ENCODE data around the gene PIP4K2B.

The PIP4K2B gene

DNA sequence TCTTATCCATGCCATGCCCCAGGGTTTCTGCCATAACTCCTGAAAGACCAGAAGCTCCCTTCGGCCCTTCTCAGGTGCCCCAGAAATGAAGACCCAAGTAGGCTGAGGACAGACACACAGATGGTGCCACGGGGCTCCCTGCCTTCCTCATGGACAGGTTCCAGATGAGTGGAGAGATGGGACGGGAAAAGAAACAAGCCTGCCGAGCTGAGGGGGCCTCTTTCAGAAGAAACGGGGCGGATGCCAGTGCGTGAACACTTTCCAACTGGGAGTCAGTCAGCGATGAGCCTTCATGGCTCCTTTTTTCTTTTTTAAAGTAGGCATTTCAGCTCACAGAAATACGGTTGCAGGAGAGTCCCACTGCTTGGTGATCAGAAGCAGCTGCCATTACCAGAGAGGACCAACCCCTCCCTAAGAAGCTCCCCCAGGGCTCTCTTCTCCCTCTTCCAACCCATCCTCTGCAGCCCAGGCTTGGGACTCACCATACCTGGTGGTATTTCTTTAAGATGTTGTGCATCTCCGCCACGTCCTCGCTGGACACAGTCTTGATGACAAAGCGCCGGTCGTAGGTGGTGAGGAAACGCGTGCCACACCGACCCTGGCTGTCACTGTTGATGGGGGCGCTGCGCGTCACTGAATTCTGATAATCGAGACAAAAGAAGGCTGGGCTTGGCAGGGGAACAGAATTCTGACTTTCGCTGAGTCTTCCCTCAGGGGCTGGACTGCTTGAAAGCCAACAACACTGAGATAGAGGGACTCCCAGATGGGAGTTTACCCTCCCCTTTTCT lies 19.2 kb downstream of the PIP4K2B start:
- DNase-seq (ENCODE audit: low read depth in 2 of 2), result no peak

DNA sequence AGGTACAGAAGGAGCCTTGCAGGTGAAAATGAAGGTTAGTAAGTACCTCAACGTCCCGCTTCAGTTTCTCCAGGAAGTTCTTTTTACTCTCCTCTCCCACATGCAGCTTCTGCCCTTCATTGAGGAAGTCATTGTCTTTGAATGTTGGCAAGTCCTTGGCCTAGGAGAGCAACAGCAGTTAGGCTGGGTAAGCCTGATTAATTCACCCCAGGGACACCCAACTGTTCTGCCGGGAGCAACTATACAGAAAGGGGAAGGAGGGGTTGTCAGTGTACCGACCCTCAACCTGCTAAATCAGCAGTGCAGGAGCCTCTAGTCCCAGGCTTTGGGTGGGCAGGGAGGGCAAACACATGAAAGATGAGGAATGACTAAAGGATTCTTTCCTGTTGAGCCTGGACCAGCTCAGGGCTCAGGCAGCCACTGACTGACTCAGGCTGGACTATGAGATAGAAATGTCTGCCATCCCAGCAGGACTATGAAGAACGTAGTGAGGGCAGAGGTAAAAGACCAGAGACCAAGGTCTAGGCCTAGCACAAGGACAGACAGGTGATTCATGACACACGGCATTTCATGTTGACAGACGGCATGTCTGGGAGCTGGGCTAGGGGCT lies 21.6 kb downstream of the PIP4K2B start:
- no peak for DNase-seq (ENCODE audit: low read depth in 2 of 2)

DNA sequence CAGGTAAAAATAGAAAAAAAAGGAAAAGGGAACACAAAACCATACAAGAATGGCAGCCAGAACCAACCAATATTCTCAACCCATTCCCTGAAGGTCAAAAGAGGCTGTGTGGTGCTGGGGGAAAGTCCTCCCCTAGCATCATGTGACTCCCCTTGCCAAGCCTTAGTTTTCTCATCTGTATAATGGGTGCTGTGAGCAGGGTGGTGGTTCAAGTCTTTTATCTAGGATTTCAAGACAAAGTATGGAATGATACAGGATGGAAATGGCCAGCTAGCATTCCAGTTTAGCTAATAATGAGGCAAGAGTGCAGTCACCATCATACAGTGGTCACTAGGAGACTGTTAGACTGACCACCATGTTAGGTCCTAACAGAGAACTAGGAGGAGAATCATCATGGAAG lies 26.1 kb downstream of the PIP4K2B start:
- no peak for DNase-seq (ENCODE audit: low read depth in 2 of 2)

DNA sequence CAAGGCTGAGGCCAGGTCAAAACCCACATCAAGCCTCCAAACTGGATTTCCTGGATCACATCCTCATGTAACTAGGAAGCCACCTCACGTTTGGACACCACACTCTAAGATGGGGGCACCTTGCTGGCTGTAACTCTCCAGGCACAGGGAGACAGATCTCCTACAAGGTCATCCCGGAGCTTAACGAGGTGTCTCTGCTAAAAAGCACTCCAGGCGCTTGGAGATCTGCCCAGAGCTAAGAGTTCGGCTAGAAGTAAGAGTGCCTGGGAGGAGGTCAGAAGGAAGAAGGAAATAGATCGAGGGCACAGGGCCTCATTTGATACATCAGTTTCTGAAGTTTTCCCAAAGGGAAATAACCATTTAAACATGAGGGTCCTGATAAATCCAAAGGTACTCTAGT lies 30.9 kb downstream of the PIP4K2B start:
- no peak for DNase-seq (ENCODE audit: low read depth in 2 of 2)

DNA sequence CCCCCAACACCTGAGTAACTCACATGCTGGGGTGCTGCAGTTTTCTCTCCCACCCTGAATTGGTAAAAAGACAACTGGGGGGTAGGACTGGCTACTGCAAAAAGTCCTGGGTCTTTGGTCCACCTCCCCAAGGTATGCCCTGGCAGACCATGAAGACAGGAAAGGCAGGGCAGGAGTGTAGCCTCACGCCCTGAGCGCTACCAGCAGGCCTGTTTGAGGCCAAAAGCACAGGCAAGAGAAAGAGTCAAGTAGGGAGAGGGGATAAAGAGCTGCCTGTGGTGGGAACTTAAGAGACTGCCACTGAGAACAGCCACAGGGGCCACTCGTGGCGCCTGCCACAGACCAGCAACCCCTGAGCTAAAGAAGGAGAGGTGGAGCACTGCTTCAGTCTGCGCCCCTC lies 33.0 kb downstream of the PIP4K2B start:
- no peak for DNase-seq (ENCODE audit: low read depth in 2 of 2)

DNA sequence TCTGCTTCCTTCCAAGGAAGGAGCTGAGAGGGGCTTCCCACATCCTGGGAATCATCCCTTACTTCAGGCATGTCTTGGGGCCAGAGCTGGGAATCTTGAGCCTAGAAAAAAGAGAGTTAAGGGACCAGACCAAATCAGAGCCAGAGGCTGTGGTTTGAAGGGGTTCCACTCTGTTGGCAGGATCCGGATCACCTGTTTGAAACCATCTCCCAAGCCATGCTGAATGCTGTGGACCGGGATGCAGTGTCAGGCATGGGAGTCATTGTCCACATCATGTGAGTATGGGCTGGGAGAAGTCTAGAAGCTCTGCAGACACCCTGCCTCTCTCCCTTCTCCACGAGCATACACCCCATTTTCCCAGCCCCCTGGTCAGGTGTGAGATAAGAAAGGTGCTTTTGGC lies 37.1 kb downstream of the PIP4K2B start:
- DNase-seq (ENCODE audit: low read depth in 2 of 2), result no peak

DNA sequence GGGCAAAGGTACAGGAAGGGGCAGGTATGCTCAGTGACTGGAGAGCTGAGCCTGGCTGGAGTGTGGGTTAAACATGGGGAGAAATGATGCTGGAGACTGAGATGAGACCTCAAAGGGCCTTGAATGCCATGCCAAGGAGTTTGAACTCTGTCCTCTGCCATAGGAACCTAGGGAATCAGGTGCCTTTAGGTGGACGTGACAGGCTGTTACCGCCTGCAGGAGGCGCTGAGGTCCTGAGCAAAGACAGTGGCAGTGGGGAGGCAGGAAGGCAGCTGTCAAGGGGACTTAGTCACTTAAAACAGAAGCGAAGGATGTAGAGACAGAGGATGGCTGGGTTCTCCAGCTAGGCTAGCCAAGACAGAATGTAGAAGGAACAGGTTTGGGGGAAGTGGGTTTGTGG lies 37.7 kb downstream of the PIP4K2B start:
- DNase-seq (ENCODE audit: low read depth in 2 of 2), result no peak

DNA sequence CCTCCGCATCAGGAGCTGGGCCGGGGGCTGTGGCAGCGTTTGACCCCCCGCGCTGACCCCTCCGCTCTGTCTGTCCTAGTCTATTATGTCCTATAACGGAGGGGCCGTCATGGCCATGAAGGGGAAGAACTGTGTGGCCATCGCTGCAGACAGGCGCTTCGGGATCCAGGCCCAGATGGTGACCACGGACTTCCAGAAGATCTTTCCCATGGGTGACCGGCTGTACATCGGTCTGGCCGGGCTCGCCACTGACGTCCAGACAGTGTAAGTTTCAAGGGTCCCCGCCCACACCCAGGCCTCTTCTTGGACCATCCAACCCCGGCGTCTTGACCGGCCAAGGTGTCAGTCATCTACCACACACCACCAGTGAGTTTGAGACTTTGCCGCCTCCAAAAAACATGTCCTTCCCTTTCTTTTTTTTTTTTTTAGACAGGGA lies 46.3 kb downstream of the PIP4K2B start:
- DNase-seq (ENCODE audit: low read depth in 2 of 2), result no peak

DNA sequence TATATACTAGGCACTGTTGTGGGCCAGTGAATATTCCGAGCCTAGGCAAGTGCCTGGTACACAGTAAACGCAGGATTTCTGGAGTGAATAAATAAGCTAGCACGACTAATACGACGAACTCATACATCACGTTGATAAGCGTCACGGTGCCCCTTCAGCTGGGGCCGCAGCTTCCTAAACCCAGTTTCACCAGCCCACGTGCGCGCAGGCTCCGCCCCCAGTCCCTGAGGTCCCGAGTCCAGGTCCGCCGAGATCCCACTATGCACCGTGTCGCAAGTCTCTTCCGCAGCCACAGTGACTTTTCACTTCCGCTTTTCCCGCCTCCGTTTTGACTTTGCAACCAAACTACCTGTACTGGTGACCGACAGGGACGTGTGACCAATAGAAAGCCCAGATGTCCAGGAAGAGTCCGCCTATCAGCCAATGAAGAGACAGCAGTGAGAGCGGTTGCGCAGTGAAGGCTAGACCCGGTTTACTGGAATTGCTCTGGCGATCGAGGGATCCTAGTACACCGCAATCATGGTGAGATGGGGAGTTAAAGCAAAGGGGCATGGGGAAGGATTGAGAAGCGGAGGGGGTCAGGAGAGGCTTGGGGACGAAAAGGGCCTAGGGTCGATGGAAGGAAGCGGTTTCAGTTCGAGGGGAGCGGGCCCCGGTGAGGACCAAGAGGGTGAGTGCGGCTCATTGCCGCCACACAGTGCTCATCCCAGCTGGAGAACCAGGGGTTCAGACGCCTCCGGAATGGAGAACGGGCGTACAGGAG lies 46.9 kb downstream of the PIP4K2B start, which contains the start of gene PSMB3:
Gene PSMB3 (plus strand): TSS at position 434 of the 763 bp plus-strand sequence. CDS start 86 bp downstream, at position 520.
- peak; percentile 99 for DNase-seq (ENCODE audit: low read depth in 2 of 2)

DNA sequence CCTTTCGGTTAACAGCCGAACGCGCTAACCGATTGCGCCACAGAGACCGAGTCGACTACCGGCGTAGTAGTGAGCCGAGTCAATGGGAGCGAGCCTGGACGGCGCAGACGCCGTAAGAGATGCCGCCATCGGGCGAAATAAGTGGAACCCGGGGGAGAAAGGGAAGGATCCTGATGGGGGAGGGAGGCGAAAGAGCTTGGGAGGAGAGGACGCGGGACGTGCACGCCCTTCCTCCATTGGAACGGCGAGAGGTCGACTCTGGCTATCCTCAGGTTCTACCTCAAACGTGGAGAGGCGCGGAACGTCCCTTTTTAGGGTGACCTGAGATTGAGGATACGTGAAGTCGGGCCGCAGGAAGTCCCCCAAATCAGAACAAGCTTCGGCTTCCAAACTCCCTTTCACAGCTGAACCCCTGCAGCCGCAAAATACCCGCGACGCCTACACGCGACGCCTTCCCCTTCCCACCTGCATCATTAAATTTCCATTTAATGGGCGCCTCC lies 47.5 kb downstream of the PIP4K2B start:
- peak; percentile 68 to 73 for DNase-seq (ENCODE audit: low read depth in 2 of 2)

DNA sequence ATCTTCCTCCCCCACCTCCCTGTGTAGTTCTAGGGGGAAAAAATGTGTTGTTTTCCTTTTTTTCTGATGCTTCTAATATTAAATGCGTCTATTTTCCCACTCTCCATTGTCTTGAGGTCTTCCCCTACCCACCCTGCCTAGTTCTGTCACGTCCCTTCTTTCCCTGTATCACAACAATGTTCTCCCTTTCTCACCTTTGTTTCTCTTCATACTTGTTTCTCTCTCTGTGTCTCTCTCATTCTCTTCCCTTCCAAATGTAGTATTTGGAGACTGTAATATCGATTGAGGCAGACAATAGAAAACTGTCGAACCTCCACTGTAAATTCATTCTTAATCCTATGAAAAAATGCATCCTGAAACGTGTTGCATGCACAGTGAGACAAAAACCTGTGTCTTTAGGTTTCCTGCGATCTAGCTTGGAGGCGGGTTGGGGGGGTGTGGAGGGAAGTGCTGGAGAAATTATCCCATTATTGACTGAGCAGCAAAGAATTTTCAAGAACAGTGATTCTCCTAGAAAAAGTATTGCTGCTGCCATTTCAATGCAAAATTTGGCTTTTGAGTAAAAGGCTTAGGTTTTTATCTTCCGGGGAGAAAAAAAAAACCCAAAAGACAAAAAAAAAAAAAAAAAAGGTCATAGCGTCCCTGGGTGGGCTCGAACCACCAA lies 48.1 kb downstream of the PIP4K2B start:
- DNase-seq (ENCODE audit: low read depth in 2 of 2), result no peak

DNA sequence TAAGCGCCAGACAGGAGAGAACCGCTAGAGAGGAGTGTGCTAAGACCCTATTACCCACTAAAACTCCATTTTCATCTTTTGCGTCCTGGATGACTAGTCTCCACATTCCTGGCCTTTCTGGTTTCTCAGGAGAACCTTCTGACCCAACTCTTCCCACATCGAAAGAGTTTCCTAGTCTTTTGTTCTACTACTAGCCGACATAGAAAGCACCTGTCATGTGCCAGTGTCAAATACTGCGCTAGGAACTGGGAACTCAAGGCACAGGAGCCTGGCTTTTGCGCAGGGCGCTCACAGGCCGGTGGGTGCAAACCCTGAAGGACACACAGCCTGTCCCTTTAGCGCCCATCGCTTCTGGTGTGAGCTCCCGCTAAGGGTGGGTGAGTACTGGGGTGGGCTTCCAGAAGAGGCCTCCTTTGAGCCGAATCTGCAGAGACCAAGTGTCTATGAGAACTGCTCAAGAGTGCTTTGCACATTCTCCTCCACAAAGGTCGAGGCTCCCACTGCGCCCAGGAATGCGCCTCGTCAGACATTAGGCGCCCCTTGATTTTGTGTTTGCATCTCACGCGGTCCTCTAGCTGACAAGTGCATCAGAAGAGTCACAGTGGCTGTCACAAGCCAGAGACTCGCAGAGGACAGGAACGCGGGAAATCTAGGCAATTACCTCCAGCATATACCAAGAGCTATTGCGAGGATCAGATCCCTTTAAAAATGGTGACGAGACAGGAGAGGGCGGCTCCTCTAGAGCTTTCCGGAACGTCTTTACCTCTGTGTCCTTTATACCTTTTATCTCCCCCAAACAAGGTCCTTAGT lies 48.8 kb downstream of the PIP4K2B start:
- DNase-seq (ENCODE audit: low read depth in 2 of 2), result no peak

DNA sequence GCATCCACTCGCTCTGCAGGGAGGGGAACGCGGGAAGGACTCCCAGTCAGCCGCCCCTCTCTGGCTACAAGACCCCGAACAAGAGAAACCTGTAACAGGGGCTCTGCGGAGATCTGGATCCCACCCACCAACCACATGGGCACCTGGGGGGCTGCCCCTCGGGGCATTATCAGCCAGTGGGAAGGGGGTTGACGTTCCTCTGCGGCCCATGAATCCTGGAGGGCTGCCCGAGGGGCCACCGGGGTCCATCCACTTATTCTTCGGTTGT lies 49.4 kb downstream of the PIP4K2B start:
- DNase-seq (ENCODE audit: low read depth in 2 of 2), result no peak

DNA sequence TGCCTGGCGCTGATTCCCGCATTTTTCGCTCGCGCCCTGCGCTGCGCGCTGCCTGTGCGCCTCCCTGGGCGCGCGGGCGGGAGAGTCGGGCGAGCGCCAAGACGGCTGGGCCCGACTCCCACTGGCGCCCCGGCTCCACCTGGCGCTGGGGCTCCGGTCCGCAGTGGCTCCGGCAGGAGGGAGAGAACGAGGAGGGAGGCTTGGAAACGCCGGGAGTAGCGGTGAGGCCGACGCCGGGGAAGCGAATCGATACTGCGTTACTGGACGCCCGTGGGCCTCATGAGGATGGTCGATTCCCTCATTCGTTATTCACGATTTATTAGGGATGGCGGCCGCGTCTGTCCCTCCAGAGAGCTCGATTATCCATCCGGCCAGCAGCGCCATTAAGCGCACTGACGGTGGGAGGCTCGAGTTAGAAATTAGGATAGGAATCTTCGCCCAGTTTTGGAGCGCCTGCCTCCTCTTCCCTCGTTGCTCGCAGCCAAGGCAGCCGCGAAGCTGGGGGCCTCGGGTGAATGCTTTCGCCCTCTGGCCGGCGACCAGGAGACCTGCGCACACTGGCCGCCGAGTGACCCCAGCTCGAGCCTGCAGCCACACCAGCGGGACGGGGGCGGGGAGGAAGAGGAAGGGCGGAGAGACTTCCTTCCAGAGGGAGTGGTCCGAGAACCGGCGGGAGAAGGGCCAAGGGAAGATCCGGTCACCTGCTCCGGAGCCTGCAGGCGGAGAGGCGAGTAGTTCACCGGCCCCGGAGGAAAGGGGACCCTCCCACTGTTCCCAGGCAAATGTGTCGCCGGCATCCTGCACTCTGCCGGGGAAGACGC lies 49.9 kb downstream of the PIP4K2B start:
- no peak for DNase-seq (ENCODE audit: low read depth in 2 of 2)

DNA sequence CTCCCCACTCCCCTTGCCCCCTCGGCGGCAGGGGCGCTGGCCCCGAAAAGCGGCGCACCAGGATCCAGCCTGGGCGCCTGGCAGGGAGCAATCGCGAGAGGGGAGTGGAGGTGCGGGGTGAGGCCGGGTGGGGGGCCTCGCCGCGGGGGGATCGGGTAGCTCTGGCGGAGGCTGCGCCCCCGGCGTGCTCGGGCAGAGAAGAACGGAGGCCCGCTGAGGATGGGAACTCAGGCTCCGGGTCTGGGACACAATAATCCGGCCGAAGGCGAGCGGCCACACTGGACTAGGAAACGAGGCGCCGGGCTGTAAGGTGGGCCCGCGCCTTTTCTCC lies 50.5 kb downstream of the PIP4K2B start:
- no peak for DNase-seq (ENCODE audit: low read depth in 2 of 2)

DNA sequence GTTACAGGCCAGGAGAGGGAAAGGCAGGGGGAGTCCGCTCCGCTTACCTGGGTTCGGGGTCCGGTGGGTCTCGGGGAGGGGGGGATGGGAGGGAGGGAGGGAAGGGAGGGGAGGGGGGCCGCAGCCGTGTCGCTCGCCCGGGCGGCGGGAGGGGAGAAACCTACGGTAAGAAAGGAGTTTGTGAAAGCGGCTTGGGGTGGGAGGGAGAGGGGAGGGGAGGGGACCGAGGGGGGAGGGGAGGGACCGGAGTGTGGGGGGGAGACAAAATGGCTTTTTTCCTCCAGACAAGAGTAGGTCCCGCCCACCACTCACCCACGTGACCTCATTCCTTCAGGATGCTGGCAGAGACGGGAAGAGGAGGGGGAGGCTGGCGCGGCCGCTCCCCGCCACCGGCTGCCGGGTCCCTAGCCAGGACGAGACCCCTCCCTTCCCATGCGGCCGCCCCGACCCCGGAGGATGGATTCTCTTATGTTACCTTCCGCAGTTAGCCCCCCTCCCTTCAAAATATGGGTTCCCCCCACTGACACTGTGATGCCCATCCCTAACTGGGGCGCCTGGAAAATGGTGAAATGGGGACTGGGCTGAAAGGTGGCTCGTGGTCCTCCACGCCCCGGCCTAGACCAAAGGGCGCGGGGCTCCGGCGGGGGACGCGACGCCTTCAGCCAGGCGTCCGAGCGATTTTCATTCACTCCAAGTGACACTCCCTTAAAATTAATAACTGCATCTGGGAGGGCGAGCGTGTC lies 51.0 kb downstream of the PIP4K2B start, which contains the start of gene PCGF2:
Gene PCGF2 (minus strand): TSS at position 188 of the 743 bp plus-strand sequence. CDS start 7,934 bp downstream, outside the sequence.
- DNase-seq (ENCODE audit: low read depth in 2 of 2), result peak; percentile 80 to 81

DNA sequence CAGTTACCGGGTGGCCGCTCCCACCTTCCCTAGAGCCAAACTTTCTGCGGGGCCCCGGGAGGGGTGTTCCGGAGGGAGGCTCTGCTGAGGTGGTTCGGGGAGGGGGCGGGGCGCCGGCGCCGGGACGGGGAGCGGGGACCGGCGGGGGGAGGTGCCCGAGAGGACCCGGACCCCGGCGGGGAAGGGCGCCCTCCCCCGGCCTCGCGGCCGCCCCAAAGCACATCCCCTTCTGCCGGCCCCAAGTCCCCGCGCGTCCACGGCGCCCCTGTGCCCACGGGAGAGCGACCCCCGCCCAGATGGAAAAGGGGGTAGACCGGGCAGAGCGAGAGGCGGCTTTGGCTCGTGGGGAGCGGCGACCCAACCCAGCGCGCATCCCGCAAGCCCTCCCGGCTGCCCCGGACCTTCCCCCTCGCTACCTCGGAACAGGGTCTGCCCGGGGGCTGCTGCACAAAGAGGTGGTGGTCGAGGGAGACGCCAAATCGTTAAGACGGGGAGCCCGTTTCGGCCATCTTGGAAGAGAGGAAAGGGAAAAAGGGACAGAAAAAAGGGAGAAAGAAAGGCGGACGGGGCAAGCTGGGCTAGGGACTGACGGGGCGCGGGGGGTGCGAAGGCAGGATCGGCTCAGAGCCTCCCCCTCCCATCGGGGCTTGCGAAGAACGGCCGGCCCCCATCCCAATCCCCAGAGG lies 51.8 kb downstream of the PIP4K2B start:
- no peak for DNase-seq (ENCODE audit: low read depth in 2 of 2)

DNA sequence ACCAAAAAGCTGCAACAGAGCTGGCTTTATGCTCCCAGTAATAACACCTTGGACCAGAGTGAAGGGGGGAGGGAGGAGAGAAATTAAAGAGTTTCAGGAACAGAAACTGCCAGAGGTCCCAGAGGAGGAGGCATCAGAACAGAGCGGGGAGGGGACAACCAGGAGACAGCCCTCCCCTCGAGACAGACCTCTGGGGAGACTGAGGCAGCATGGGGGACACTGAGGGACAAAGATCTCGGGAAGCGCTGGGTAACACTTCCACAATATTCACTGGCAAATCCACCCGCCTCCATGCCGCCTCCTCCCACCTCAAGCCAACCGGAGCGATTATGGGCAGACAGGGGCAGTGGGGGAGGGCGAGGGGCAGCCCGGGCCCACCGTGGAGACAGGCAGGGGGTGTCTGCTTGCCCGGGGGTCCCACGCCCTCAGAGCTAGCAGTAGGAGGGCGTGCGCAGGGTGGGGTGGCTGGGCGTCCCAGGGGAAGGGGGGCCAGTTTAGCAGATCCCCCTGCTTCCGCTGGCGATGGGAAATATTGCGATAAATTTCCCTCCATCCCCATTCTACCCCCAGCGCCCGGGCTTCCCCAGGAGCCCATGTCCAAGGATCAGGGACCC lies 52.4 kb downstream of the PIP4K2B start:
- no peak for DNase-seq (ENCODE audit: low read depth in 2 of 2)
